ENCODE results near the gene TNS4.
"Not testable (repeated sequence)": the region's sequence is repeated elsewhere in the genome, so short reads cannot be mapped to it uniquely, and the experiment has no call there.

TNS4 gene, protein sequence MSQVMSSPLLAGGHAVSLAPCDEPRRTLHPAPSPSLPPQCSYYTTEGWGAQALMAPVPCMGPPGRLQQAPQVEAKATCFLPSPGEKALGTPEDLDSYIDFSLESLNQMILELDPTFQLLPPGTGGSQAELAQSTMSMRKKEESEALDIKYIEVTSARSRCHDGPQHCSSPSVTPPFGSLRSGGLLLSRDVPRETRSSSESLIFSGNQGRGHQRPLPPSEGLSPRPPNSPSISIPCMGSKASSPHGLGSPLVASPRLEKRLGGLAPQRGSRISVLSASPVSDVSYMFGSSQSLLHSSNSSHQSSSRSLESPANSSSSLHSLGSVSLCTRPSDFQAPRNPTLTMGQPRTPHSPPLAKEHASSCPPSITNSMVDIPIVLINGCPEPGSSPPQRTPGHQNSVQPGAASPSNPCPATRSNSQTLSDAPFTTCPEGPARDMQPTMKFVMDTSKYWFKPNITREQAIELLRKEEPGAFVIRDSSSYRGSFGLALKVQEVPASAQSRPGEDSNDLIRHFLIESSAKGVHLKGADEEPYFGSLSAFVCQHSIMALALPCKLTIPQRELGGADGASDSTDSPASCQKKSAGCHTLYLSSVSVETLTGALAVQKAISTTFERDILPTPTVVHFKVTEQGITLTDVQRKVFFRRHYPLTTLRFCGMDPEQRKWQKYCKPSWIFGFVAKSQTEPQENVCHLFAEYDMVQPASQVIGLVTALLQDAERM
- 0 to 0.12 (median 0) reads per million in 18 experiments for total RNA-seq

DNA sequence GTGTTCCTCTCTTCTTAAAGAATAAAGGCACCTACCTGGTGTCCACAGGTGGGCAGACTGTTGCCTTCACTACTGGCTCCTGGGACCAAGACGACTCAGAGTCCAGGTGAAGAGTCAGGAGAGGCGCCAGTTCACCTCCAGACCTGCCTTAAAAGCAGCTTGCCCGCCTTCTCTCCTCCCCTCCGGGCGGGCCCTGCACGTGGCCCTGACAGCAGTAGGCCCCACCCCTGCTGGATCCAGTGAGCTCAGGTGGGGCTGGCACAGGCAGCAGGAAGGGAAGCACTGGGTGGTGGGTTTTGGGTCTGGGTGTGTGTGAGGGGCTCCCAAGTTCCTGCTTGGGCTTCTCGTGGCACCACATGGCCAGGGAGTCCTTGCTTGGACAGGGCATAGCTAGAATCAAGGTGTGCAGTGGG lies at the start of gene TNS4:
Gene TNS4, minus strand, starts transcription at position 125 of the 413 bp plus-strand sequence. CDS start 5,198 bp downstream, outside the sequence.
- no peak for DNase-seq

GRCh38 chr17:40550608-40551007 lies 49.2 kb upstream of the TNS4 start:
- no peak for DNase-seq

- DNase-seq: no peak
These were observed 47.7 kb upstream of the TNS4 start for GRCh38 chr17:40548982-40549685.

DNA sequence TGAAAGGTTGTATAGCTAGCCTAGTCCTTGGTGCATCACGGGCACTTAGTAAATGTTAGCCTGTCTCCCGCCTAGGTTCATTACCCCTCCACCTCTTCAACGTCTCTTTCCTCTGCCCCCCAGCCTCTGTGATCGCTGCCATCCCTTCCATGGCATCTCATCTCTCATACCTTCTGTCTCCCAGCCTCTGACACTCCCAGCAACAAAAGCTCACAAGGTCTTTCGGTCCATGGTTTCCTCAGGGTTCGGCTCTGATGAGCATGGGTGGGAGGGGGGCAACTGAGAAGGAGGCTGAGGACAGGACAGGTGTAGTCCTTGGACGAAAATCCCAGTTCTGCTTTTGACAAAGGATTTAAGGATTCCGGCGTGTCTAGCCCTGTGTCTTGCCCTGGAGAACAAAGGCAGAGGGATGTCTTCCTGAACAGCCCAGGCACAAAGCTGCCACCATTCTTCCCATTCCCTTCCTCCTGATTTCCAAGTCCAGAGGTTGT lies 47.1 kb upstream of the TNS4 start:
- DNase-seq: no peak

- no peak for DNase-seq
These were observed 46.5 kb upstream of the TNS4 start for GRCh38 chr17:40547785-40548478.

GRCh38 chr17:40547079-40547784 lies 45.8 kb upstream of the TNS4 start:
- no peak for DNase-seq

DNA sequence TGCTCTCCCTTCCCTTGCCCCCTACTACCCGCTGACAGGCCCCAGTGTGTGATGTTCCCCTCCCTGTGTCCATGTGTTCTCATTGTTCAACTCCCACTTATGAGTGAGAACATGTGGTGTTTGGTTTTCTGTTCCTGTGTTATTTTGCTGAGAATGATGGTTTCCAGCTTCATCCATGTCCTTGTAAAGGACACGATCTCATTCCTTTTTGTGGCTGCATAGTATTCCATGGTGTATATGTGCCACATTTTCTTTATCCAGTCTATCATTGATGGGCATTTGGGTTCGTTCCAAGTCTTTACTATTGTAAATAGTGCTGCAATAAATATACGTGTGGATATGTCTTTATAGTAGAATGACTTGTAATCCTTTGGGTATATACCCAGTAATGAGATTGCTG lies 45.1 kb upstream of the TNS4 start:
- not testable (repeated sequence) for DNase-seq

DNA sequence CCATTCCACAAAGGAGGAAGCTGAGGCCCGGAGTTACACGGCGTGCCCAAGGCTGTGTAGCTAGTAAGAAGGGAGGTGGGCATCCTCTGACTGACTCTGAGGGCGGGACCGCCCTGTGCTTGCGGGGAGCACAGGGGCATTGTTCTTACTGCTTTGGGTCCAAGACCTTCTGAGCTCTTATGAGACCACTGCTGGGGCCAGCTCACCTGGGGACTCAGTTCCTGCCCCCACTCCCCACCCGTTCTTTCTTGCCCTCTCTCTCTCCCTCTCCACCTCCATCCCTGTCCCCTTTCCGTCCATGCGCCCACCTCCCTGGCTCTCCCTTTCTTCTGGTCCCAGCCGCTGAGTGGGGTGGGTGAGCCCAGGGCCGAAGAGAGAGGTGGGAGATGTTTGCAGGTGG lies 44.2 kb upstream of the TNS4 start:
- DNase-seq: no peak

DNA sequence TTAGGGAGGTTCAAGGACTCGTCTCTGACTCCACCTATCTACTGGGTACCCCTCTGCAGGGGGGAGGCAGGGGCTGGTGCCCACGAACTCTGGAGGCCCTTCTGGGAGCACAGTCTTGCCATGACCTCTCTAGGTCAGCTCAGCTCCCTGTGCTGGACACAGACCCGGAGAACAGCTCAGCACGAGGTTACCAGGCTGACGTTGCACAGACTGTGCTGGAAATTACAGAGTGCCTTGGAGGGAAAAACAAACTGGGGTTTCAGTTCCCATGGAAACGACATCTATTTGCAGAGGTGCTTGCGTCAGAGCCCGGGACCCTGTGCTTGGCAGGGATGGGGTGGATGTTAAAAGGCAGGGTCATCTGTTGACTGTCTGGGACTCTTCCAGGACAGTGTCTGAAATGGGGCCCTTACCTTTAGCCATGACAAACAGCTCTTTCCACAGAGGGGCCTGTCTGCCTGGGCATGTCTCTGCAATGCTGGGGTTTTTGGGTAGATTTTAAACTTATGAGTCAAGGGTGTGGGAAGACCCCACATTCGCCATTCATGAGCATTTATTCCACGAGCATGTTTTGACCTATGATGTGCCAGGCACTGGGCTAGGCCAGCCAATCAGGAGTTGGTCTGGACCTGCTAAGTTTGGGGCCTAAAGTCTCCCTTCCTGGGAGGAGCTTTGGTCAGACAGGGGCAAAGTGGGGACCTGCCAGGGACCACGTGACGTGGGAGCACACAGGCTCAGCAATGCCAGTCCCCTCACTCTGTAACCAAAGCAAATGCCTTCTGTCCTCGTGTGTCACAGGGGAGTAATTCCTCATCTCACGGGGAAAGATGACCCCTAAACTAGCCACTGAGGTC lies 41.4 kb upstream of the TNS4 start:
- no peak for DNase-seq

GRCh38 chr17:40541873-40542557 lies 40.6 kb upstream of the TNS4 start:
- DNase-seq: no peak

DNA sequence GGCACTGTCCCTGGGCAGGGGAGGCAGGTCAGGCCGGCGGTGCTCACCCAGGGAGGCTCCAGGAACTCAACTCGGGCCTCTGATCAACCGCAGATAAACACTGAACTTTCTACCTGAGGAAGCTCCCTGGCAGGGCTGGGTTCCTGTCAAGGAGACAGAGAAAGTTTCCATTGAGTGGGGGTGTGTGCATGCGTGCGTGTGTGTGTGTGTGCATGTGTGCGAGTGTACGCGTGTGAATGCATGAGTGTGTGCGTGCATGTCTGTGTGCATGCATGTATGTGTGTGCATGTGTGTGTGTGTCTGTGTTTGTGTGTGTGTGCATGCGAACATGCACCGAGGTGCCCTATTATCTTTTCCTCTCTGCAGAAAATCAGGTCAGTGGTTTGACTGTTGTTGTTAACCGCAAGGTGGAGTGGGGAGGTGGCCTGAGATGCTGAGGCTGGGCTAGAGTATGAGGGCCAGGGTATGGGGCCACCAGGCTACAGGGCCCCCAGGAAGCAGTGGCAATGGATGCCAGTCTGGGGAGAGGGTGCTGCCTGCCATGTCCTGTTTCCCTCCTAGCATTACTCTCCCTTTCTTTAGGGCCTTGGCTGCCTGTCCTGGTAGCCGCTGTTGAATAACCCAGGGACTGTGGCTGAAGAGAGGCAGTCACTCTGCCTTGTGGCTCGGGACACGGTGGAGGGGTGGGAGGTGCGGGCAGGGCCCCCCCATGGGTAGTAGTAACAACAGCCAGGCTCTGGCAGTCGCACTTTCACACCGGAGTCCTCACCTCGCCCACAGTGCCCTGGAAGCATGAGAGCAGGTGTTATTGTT lies 39.8 kb upstream of the TNS4 start:
- DNase-seq: no peak

- DNase-seq: no peak
These were observed 39.0 kb upstream of the TNS4 start for GRCh38 chr17:40540448-40540847.

- DNase-seq: no peak
These were observed 38.4 kb upstream of the TNS4 start for GRCh38 chr17:40539711-40540411.

DNA sequence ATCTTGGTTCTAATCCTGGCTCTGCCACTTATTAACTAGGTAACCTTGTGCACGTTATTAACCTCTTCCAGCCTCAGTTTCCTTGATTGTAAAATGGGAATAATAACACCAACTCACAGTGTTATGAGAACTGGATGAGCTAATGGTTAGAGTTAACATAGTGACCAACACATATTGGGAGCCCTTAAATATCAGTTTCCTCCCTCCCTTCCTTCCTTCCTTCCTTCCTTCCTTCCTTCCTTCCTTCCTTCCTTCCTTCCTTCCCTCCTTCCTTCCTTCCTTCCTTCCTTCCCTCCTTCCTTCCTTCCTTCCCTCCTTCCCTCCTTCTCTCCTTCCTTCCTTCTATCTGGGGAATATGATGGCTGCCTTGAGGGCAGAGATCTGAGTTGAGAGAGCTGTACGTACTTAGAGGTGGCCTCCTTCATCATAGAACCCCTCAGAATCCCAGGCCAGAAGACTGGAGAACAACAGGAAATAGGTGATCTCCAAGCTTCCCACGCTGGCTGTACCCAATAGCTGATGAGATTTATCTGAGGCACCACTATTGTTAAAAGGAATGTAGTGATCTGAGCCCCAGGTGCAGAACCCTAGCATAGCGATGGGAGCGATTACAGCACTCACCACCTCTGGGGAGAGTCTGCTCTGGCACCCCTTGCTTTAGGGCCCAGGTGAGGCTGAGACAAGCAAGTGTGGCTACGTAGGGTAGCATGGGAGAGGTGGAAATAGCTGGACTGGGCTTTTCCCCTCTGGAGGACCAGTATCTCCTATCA lies 37.7 kb upstream of the TNS4 start:
- DNase-seq: no peak

GRCh38 chr17:40538019-40538935 lies 36.9 kb upstream of the TNS4 start:
- DNase-seq: no peak

DNA sequence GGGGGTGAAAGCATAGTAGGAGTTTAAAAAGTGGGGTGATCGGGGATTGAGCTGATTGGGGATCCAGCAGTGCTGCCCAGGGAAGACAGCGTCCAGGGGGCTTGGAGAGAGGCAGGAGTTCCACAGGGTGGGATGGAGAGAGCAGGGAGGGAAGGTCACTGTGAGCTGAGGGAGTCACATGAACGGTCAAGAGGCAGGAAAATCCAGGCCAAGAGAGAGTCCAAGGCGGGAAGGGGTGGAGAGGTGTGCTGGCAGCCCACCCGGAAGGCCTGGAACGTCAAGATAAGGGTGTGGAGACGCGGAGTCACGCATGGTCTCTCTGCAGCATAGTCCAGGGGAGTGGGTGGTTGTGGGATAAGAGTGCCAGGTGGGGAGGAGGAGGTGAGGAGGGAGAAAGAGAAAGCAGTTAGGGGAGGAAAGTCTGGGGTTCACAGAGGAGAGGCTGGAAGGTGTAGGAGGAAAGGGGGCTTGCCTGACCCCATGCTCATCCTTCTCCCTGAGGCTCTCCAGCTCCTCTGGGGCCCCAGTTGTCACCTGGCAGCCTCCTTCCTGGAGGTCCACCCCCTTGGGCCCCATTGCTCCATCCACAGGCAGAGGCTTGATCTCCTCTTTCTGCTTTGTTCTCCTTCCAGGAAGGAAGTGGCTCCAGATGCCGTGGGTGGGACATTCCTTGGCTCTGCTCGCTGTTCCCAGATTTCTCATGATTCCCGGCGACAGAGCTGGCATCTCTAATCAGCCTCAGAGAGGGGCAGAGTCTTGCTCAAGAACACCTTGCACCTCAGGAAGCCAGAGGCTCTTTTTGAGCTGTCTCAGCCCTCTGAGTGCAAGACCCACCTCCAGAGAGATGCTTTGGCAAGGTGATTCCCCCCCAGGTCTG lies 35.1 kb upstream of the TNS4 start:
- no peak for DNase-seq
